OCI-LY7 (cell line): ENCODE measurements around the gene LBR. TPM values are rescaled to one million over a fixed set of nuclear protein-coding genes. Genes with fewer than 3 reads are reported as not detected.

Experiments
- BruUV-seq: library from RNA; stranded (reverse); fragments of 400-500 nt; replicated peaks from 2 replicates; lab custom pipeline; 2021; lab: Mats Ljungman, UMichigan
- CTCF ChIA-PET: fragments of 300-600 bp; sonication (Branson Sonifier 250); formaldehyde crosslinking; loops from one replicate; lab custom pipeline; 2022; ENCODE audit warnings: antibody characterized with exemption; ENCODE audit not compliant: unreplicated experiment; lab: Charles Lee
- POLR2A ChIA-PET: fragments of 300-600 bp; sonication (Branson Sonifier 250); formaldehyde crosslinking; loops from one replicate; lab custom pipeline; 2022; ENCODE audit warnings: antibody characterized with exemption; lab: Charles Lee
- DNase-seq: peaks from one replicate; pipeline ENCODE4 v3.0.0-alpha.2; 2015; ENCODE audit warnings: low spot score
- H2AFZ ChIP-seq: fragments of 200-600 bp; sonication (generic), shearing (Covaris generic); 2 replicates; pipeline ENCODE4 v1.6.1; 2014; ENCODE audit warnings: mild to moderate bottlenecking, antibody characterized with exemption, low read length, moderate library complexity
- H3K27ac ChIP-seq: fragments of 200-600 bp; sonication (generic); 2 replicates; pipeline ENCODE4 v1.5.1; 2014; ENCODE audit warnings: mixed run types, low read depth, mild to moderate bottlenecking, moderate library complexity, low read length, inconsistent platforms; ENCODE audit not compliant: poor library complexity, severe bottlenecking
- H3K36me3 ChIP-seq: fragments of 200-600 bp; sonication (generic); 2 replicates; pipeline ENCODE4 v1.6.1; 2014; ENCODE audit warnings: mild to moderate bottlenecking, antibody characterized with exemption, low read length, moderate library complexity, mixed read lengths; ENCODE audit not compliant: insufficient read depth
- H3K4me1 ChIP-seq: fragments of 200-600 bp; sonication (generic); 2 replicates; pipeline ENCODE4 v1.5.1; 2014; ENCODE audit warnings: mild to moderate bottlenecking, low read length; ENCODE audit not compliant: insufficient read depth, poor library complexity, severe bottlenecking
- H3K4me2 ChIP-seq: fragments of 200-600 bp; sonication (generic); 2 replicates; pipeline ENCODE4 v1.6.1; 2014; ENCODE audit warnings: mild to moderate bottlenecking, low read length
- H3K4me3 ChIP-seq: fragments of 200-600 bp; sonication (generic); 2 replicates; pipeline ENCODE4 v1.5.1; 2014; ENCODE audit warnings: mild to moderate bottlenecking, low read depth, low read length; ENCODE audit not compliant: poor library complexity, severe bottlenecking
- H3K79me2 ChIP-seq: fragments of 200-600 bp; sonication (generic); 2 replicates; pipeline ENCODE4 v1.6.1; 2016; ENCODE audit warnings: low read depth, mild to moderate bottlenecking, low read length, moderate library complexity, mixed read lengths; ENCODE audit not compliant: insufficient read depth
- H3K9me2 ChIP-seq: fragments of 200-600 bp; sonication (generic); 2 replicates; pipeline ENCODE4 v1.6.1; 2016; ENCODE audit warnings: mild to moderate bottlenecking, low read length, mixed read lengths; ENCODE audit not compliant: insufficient read depth
- H3K9me3 ChIP-seq: fragments of 200-600 bp; sonication (generic); 2 replicates; pipeline ENCODE4 v1.6.1; 2014; ENCODE audit warnings: mild to moderate bottlenecking, mixed run types, low read length, mixed read lengths
- H4K20me1 ChIP-seq: fragments of 200-600 bp; sonication (generic); 2 replicates; pipeline ENCODE4 v1.6.1; 2014; ENCODE audit warnings: mild to moderate bottlenecking, antibody characterized with exemption, low read length, moderate library complexity, mixed read lengths; ENCODE audit not compliant: insufficient read depth
- EZH2phosphoT487 ChIP-seq: fragments of 200-600 bp; sonication (generic); IDR thresholded peaks from 2 replicates; pipeline ENCODE4 v1.6.1; 2018; ENCODE audit warnings: low read depth, borderline replicate concordance, mild to moderate bottlenecking, mixed run types, antibody characterized with exemption, low read length, moderate library complexity, mixed read lengths
- intact Hi-C: fragments of 100-400 bp; cut with micrococcal nuclease; formaldehyde crosslinking; loops from one replicate; pipeline ENCODE4 v1.10.0; 2022; ENCODE audit not compliant: unreplicated experiment
- total RNA-seq, 2 experiments: library from RNA; depleted of rRNA in 1 of 2; stranded (reverse); fragments of >200 nt in 1 of 2; shearing (Covaris generic) in 1 of 2; gene quantifications; 2 replicates each; pipeline ENCODE4 v1.2.3, GENCODE V29; 2014 to 2022
- TF ChIP-seq, protein P1 (sequence below): fragments of 200-600 bp; sonication (generic); conservative IDR thresholded peaks from 2 replicates; pipeline ENCODE4 v1.5.1; 2014; ENCODE audit warnings: mild to moderate bottlenecking, antibody characterized with exemption, low read length, moderate library complexity, mixed read lengths

Gene LBR
- total RNA-seq, 2 experiments from 2014 or later = 117 to 288 TPM

DNA sequence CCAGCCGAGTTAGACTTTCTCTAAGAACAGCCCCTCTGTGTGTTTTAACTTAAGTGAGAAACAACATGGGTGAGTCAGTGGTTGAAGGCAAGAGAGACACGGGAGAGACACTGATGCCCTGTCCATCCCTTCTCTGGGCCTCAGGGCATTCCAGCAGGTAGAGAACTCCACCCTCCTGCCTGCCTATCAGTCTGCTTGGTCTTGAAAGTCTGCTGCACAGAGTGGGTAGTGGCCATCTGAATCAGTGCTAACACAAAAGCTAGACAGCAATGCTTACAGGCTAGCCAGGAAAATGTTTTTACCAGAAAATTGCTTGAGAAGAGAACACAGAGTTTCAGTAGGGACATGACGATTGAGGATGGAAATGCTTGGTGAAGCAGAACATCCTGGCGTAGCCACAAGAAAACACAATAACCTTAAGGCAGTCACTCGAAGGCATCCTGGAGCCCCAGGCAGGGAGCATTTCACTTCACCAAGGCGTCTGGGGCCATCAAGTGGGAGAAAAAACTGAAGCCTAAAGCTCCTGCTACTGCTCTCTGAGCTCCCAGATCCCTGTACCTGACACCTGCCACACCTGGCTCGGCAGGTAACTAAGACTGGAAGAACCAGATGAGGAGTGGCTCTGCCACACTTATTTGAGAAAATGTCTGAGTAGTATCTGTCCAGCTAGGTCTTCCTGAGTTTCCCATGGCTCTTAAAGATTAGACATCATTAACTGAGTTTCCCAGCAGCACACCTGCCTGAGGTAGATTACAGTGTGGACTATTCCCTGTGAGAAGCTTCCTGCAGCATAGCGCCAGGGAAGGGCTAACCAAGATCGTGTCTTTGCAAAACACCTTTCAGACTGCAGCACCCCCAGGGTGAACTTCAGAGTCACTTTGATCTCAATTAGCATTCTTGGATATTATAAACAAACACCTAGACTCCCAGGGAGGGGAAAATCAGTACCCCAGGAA lies 18.1 kb upstream of the LBR start:
- peak overlapping the region; percentile 84 for H3K27ac ChIP-seq
- H3K9me3 ChIP-seq = no peaks in the 10 kb centered on the region
- no peaks in the 10 kb centered on the region for H3K36me3 ChIP-seq
- ChIA-PET CTCF (interaction anchor here (1.0 to 1.5 kb wide), 2 partner anchors 22 to 32 kb away, joined by 5 read pairs; no protein-coding TSS in a partner anchor), POLR2A (interaction anchor here (0.6 to 9.5 kb wide), 12 partner anchors 9 to 588 kb away, joined by 3 to 242 read pairs (median 4); partner anchors contain the start of gene LBR)
- H3K4me1 ChIP-seq = peaks cover 68% of the 10 kb centered on the region
- H3K4me2 ChIP-seq = peak overlapping the region; percentile 39
- BruUV-seq = no TSS peak
- H4K20me1 ChIP-seq = no peaks in the 10 kb centered on the region
- peak overlapping the region; percentile 22 for H3K4me3 ChIP-seq
- no peak for DNase-seq
- H2AFZ ChIP-seq = peak overlapping the region; percentile 30; the same call in 1 of the 2 replicates
- no peak for TF ChIP-seq EZH2phosphoT487
- TF ChIP-seq, protein P1, sequence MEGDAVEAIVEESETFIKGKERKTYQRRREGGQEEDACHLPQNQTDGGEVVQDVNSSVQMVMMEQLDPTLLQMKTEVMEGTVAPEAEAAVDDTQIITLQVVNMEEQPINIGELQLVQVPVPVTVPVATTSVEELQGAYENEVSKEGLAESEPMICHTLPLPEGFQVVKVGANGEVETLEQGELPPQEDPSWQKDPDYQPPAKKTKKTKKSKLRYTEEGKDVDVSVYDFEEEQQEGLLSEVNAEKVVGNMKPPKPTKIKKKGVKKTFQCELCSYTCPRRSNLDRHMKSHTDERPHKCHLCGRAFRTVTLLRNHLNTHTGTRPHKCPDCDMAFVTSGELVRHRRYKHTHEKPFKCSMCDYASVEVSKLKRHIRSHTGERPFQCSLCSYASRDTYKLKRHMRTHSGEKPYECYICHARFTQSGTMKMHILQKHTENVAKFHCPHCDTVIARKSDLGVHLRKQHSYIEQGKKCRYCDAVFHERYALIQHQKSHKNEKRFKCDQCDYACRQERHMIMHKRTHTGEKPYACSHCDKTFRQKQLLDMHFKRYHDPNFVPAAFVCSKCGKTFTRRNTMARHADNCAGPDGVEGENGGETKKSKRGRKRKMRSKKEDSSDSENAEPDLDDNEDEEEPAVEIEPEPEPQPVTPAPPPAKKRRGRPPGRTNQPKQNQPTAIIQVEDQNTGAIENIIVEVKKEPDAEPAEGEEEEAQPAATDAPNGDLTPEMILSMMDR = no peak
- H3K9me2 ChIP-seq = no peaks in the 10 kb centered on the region
- intact Hi-C loops = loop anchor here (1.0 kb wide), 2 partner anchors 18 to 21 kb away; partner anchors contain the start of gene LBR
- no peaks in the 10 kb centered on the region for H3K79me2 ChIP-seq

DNA sequence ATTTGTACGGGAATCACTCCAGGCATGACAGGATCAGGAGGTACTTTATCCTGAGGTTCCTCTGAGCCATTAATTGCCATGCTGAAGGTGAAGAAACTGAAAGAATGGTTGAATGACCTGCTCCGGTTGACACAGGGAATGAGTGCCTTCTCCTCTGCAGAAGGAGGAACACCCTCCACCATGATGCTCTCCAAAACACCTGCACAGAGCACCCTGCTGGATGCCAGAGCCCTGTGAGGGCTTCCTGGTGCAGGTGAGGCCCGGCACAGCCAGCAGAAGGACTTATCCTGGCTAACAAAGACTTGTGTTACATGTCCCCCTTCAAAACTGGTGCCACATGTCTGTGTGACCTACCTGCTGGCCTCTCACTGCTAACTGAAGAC lies 14.3 kb upstream of the LBR start:
- intact Hi-C loops = no loop called here
- peak overlapping the region; percentile 84 for H3K27ac ChIP-seq
- H3K4me1 ChIP-seq = peaks cover 94% of the 10 kb centered on the region
- H3K79me2 ChIP-seq = no peaks in the 10 kb centered on the region
- ChIA-PET CTCF (interaction anchor here (0.8 to 2.4 kb wide), 3 partner anchors 8 to 26 kb away, joined by 3 to 8 read pairs (median 6); no protein-coding TSS in a partner anchor), POLR2A (interaction anchor here (0.7 to 9.5 kb wide), 4 partner anchors 13 to 485 kb away, joined by 3 to 242 read pairs (median 6); partner anchors contain the start of gene LBR)
- H3K9me2 ChIP-seq = no peaks in the 10 kb centered on the region
- no TSS peak for BruUV-seq
- H2AFZ ChIP-seq = peak overlapping the region; percentile 89
- peak overlapping the region; percentile 73 for H3K4me2 ChIP-seq
- peak overlapping the region; percentile 26 for H3K4me3 ChIP-seq
- DNase-seq = peak; percentile 61
- no peaks in the 10 kb centered on the region for H3K9me3 ChIP-seq
- TF ChIP-seq, protein P1 = no peak
- TF ChIP-seq EZH2phosphoT487 = no peak
- H3K36me3 ChIP-seq = no peaks in the 10 kb centered on the region
- no peaks in the 10 kb centered on the region for H4K20me1 ChIP-seq
